ENCODE data around the gene PRSS57. TPM values are rescaled to one million over a fixed set of nuclear protein-coding genes. Genes with fewer than 3 reads are reported as not detected.

Gene PRSS57
- total RNA-seq, 5 donors from 2014 or later (not counting 1 experiment from before 2014, with no cell fraction given) = 0.86 to 2.5 (median 1.7) TPM; not detected in 1

- ATAC-seq (replicated peaks in 1 of 4) (no peak), DNase-seq (no peak)
- Mint-ChIP-seq H3K27me3 (no peaks in the 10 kb centered on the region), H3K4me1 (no peaks in the 10 kb centered on the region), H3K9me3 (no peaks in the 10 kb centered on the region), H3K36me3 (peaks cover 6% of the 10 kb centered on the region), H3K4me3 (no peak overlapping the region), H3K27ac (peak overlapping the region in 1 of 2 donors; percentile 22)
- 94% methylated on average over 58 of the region's 62 CpGs for WGBS (ENCODE audit: insufficient coverage)
- CTCF ChIA-PET = no interaction called here
- no peaks in the 10 kb centered on the region for H3K4me1 ChIP-seq (ENCODE audit: control insufficient read depth in 1 of 2, extremely low read depth in 1 of 2, insufficient read depth in 2 of 2, low read length in 2 of 2)
- POLR2A ChIA-PET = no interaction called here
- H3K27ac ChIP-seq (ENCODE audit: low read length) = no peak overlapping the region
- no peaks in the 10 kb centered on the region for H3K27me3 ChIP-seq (replicated peaks in 1 of 2; ENCODE audit: control insufficient read depth in 2 of 2, extremely low read depth in 1 of 2, insufficient read depth in 2 of 2, low read length in 1 of 2)
- no peak overlapping the region for H3K4me3 ChIP-seq (ENCODE audit: control insufficient read depth in 1 of 2, extremely low read depth in 1 of 2, low read length in 1 of 2)
- no peaks in the 10 kb centered on the region for H3K9me3 ChIP-seq
- H3K36me3 ChIP-seq (ENCODE audit: control insufficient read depth in 2 of 2, extremely low read depth in 1 of 2, insufficient read depth in 1 of 2, low read length in 1 of 2) = peaks cover 42 to 46% of the 10 kb centered on the region in 2 donors
These were observed 49.1 kb downstream of the PRSS57 start for GRCh38 chr19:645912-646778.

- no peaks in the 10 kb centered on the region for H3K9me3 ChIP-seq
- H3K36me3 ChIP-seq (ENCODE audit: control insufficient read depth in 2 of 2, extremely low read depth in 1 of 2, insufficient read depth in 1 of 2, low read length in 1 of 2) = peaks cover 36 to 37% of the 10 kb centered on the region in 2 donors
- H3K4me3 ChIP-seq (ENCODE audit: control insufficient read depth in 1 of 2, extremely low read depth in 1 of 2, low read length in 1 of 2) = no peak overlapping the region
- H3K27ac ChIP-seq (ENCODE audit: low read length) = no peak overlapping the region
- peaks cover 3% of the 10 kb centered on the region for H3K36me3 Mint-ChIP-seq
- peaks cover 0 to 7% of the 10 kb centered on the region in 2 experiments for H3K4me1 ChIP-seq (ENCODE audit: control insufficient read depth in 1 of 2, extremely low read depth in 1 of 2, insufficient read depth in 2 of 2, low read length in 2 of 2)
- no peaks in the 10 kb centered on the region for H3K9me3 Mint-ChIP-seq
- H3K27me3 Mint-ChIP-seq = no peaks in the 10 kb centered on the region
- POLR2A ChIA-PET = no interaction called here
- H3K27me3 ChIP-seq (replicated peaks in 1 of 2; ENCODE audit: control insufficient read depth in 2 of 2, extremely low read depth in 1 of 2, insufficient read depth in 2 of 2, low read length in 1 of 2) = no peaks in the 10 kb centered on the region
- no peak overlapping the region for H3K4me3 Mint-ChIP-seq
- DNase-seq = no peak
- H3K27ac Mint-ChIP-seq = no peak overlapping the region
- CTCF ChIA-PET = no interaction called here
- 86% methylated on average over 12 of the region's 14 CpGs for WGBS (ENCODE audit: insufficient coverage)
- H3K4me1 Mint-ChIP-seq = peaks cover 0 to 1% (median 0%) of the 10 kb centered on the region in 3 donors
- no peak for ATAC-seq (replicated peaks in 1 of 4)
These were observed 50.5 kb downstream of the PRSS57 start for GRCh38 chr19:644789-645188.

GRCh38 chr19:644363-644762 lies 50.9 kb downstream of the PRSS57 start:
- H3K36me3 ChIP-seq (ENCODE audit: control insufficient read depth in 2 of 2, extremely low read depth in 1 of 2, insufficient read depth in 1 of 2, low read length in 1 of 2) = peaks cover 34 to 35% of the 10 kb centered on the region in 2 donors
- no peak overlapping the region for H3K4me3 ChIP-seq (ENCODE audit: control insufficient read depth in 1 of 2, extremely low read depth in 1 of 2, low read length in 1 of 2)
- ChIA-PET POLR2A (no interaction called here), CTCF (no interaction called here)
- no peaks in the 10 kb centered on the region for H3K9me3 ChIP-seq
- peaks cover 0 to 8% of the 10 kb centered on the region in 2 experiments for H3K4me1 ChIP-seq (ENCODE audit: control insufficient read depth in 1 of 2, extremely low read depth in 1 of 2, insufficient read depth in 2 of 2, low read length in 2 of 2)
- Mint-ChIP-seq H3K9me3 (no peaks in the 10 kb centered on the region), H3K4me1 (peaks cover 2 to 3% (median 2%) of the 10 kb centered on the region in 3 donors), H3K4me3 (no peak overlapping the region), H3K27ac (no peak overlapping the region), H3K36me3 (peaks cover 3% of the 10 kb centered on the region), H3K27me3 (no peaks in the 10 kb centered on the region)
- no peaks in the 10 kb centered on the region for H3K27me3 ChIP-seq (replicated peaks in 1 of 2; ENCODE audit: control insufficient read depth in 2 of 2, extremely low read depth in 1 of 2, insufficient read depth in 2 of 2, low read length in 1 of 2)
- H3K27ac ChIP-seq (ENCODE audit: low read length) = no peak overlapping the region
- no peak for ATAC-seq (replicated peaks in 1 of 4)
- no peak for DNase-seq
- WGBS (ENCODE audit: insufficient coverage) = 78% methylated on average over 24 of the region's 28 CpGs

GRCh38 chr19:643736-644135 lies 51.5 kb downstream of the PRSS57 start:
- CTCF ChIA-PET = interaction anchor here in 1 of 2 donors (0.6 kb wide), 1 partner anchor 70 kb away, joined by 4 read pairs; no protein-coding TSS in a partner anchor
- no peaks in the 10 kb centered on the region for H3K9me3 Mint-ChIP-seq
- Histone ChIP-seq H3K4me1 (ENCODE audit: control insufficient read depth in 1 of 2, extremely low read depth in 1 of 2, insufficient read depth in 2 of 2, low read length in 2 of 2) (peaks cover 4 to 15% of the 10 kb centered on the region in 2 experiments), H3K36me3 (ENCODE audit: control insufficient read depth in 2 of 2, extremely low read depth in 1 of 2, insufficient read depth in 1 of 2, low read length in 1 of 2) (peaks cover 27 to 31% of the 10 kb centered on the region in 2 donors), H3K4me3 (ENCODE audit: control insufficient read depth in 1 of 2, extremely low read depth in 1 of 2, low read length in 1 of 2) (no peak overlapping the region), H3K27me3 (replicated peaks in 1 of 2; ENCODE audit: control insufficient read depth in 2 of 2, extremely low read depth in 1 of 2, insufficient read depth in 2 of 2, low read length in 1 of 2) (no peaks in the 10 kb centered on the region), H3K9me3 (no peaks in the 10 kb centered on the region), H3K27ac (ENCODE audit: low read length) (no peak overlapping the region)
- H3K27me3 Mint-ChIP-seq = no peaks in the 10 kb centered on the region
- H3K27ac Mint-ChIP-seq = no peak overlapping the region
- peaks cover 6 to 8% (median 7%) of the 10 kb centered on the region in 3 donors for H3K4me1 Mint-ChIP-seq
- H3K4me3 Mint-ChIP-seq = no peak overlapping the region
- WGBS (ENCODE audit: insufficient coverage) = 88% methylated on average over 20 of the region's 24 CpGs
- ATAC-seq (replicated peaks in 1 of 4) (no peak), DNase-seq (no peak)
- peaks cover 3% of the 10 kb centered on the region for H3K36me3 Mint-ChIP-seq
- POLR2A ChIA-PET = no interaction called here

- CTCF ChIA-PET = interaction anchor here in 1 of 2 donors (0.6 kb wide), 1 partner anchor 69 kb away, joined by 4 read pairs; no protein-coding TSS in a partner anchor
- no peak overlapping the region for H3K27ac Mint-ChIP-seq
These were observed 52.2 kb downstream of the PRSS57 start for GRCh38 chr19:642767-643727.

GRCh38 chr19:641702-642101 lies 53.5 kb downstream of the PRSS57 start:
- Histone ChIP-seq H3K4me1 (ENCODE audit: control insufficient read depth in 1 of 2, extremely low read depth in 1 of 2, insufficient read depth in 2 of 2, low read length in 2 of 2) (peaks cover 4 to 20% of the 10 kb centered on the region in 2 experiments), H3K27me3 (replicated peaks in 1 of 2; ENCODE audit: control insufficient read depth in 2 of 2, extremely low read depth in 1 of 2, insufficient read depth in 2 of 2, low read length in 1 of 2) (no peaks in the 10 kb centered on the region), H3K27ac (ENCODE audit: low read length) (no peak overlapping the region), H3K4me3 (ENCODE audit: control insufficient read depth in 1 of 2, extremely low read depth in 1 of 2, low read length in 1 of 2) (no peak overlapping the region), H3K36me3 (ENCODE audit: control insufficient read depth in 2 of 2, extremely low read depth in 1 of 2, insufficient read depth in 1 of 2, low read length in 1 of 2) (peaks cover 12 to 16% of the 10 kb centered on the region in 2 donors), H3K9me3 (no peaks in the 10 kb centered on the region)
- CTCF ChIA-PET = no interaction called here
- ATAC-seq (replicated peaks in 1 of 4) = no peak
- Mint-ChIP-seq H3K27me3 (no peaks in the 10 kb centered on the region), H3K27ac (no peak overlapping the region), H3K9me3 (no peaks in the 10 kb centered on the region), H3K4me1 (peaks cover 6 to 15% (median 7%) of the 10 kb centered on the region in 3 donors), H3K36me3 (peaks cover 3% of the 10 kb centered on the region), H3K4me3 (no peak overlapping the region)
- 79% methylated on average over 17 of the region's 17 CpGs for WGBS (ENCODE audit: insufficient coverage)
- POLR2A ChIA-PET = interaction anchor here in 1 of 2 donors (0.6 kb wide), 1 partner anchor 15 kb away, joined by 7 read pairs; no protein-coding TSS in a partner anchor
- DNase-seq = no peak

More at GRCh38 chr19:642767-643727, 52.2 kb downstream of the PRSS57 start:
- Histone ChIP-seq H3K36me3 (ENCODE audit: control insufficient read depth in 2 of 2, extremely low read depth in 1 of 2, insufficient read depth in 1 of 2, low read length in 1 of 2) (peaks cover 22 to 28% of the 10 kb centered on the region in 2 donors), H3K9me3 (no peaks in the 10 kb centered on the region), H3K27me3 (replicated peaks in 1 of 2; ENCODE audit: control insufficient read depth in 2 of 2, extremely low read depth in 1 of 2, insufficient read depth in 2 of 2, low read length in 1 of 2) (no peaks in the 10 kb centered on the region), H3K4me3 (ENCODE audit: control insufficient read depth in 1 of 2, extremely low read depth in 1 of 2, low read length in 1 of 2) (no peak overlapping the region), H3K4me1 (ENCODE audit: control insufficient read depth in 1 of 2, extremely low read depth in 1 of 2, insufficient read depth in 2 of 2, low read length in 2 of 2) (peaks cover 4 to 20% of the 10 kb centered on the region in 2 experiments), H3K27ac (ENCODE audit: low read length) (no peak overlapping the region)
- POLR2A ChIA-PET = no interaction called here
- H3K4me1 Mint-ChIP-seq = peaks cover 6 to 8% (median 7%) of the 10 kb centered on the region in 3 donors
- 87% methylated on average over 57 of the region's 70 CpGs for WGBS (ENCODE audit: insufficient coverage)
- no peaks in the 10 kb centered on the region for H3K9me3 Mint-ChIP-seq
- DNase-seq = no peak
- ATAC-seq (replicated peaks in 1 of 4) = no peak
- peaks cover 3% of the 10 kb centered on the region for H3K36me3 Mint-ChIP-seq
- H3K27me3 Mint-ChIP-seq = no peaks in the 10 kb centered on the region
- H3K4me3 Mint-ChIP-seq = no peak overlapping the region

Measured in T-cell (primary cell).